Fibroblast of pulmonary artery (primary cell): ENCODE measurements around the gene PLRG1.

ENCODE experiments used
- DNase-seq: peaks from one replicate; pipeline ENCODE4 v3.0.0-alpha.2; 2010; ENCODE audit warnings: low read depth
- H3K4me3 ChIP-seq: replicated peaks from 2 replicates; pipeline ENCODE4 v1.5.1; 2011; ENCODE audit warnings: low read depth, mild to moderate bottlenecking, control low read depth, low read length, moderate library complexity
- TF ChIP-seq, protein P1 (sequence below): IDR thresholded peaks from 2 replicates; pipeline ENCODE4 v1.5.1; 2011; ENCODE audit warnings: mild to moderate bottlenecking, control low read depth, low read length, inconsistent platforms; ENCODE audit errors: missing control alignments

PLRG1 gene

DNA sequence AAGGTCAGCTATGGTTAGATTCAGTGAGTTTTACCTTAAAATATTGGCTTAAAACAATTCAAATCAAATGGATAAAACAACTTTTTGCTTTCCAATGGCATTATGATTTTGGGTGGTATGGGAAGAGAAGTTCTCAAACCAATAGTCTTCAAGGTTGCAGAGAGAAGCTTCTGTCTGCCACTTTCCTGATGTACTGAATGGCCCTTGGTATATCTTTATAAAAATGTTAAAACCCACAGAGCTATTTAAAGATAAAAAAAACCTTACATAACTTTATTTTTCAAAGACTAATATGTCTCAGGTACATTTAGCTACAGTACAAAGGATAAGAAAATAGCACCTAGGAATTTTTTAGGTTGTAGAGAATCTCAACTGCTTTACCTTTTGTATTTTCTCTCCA is 33.5 kb upstream of the PLRG1 start:
- TF ChIP-seq, protein P1, sequence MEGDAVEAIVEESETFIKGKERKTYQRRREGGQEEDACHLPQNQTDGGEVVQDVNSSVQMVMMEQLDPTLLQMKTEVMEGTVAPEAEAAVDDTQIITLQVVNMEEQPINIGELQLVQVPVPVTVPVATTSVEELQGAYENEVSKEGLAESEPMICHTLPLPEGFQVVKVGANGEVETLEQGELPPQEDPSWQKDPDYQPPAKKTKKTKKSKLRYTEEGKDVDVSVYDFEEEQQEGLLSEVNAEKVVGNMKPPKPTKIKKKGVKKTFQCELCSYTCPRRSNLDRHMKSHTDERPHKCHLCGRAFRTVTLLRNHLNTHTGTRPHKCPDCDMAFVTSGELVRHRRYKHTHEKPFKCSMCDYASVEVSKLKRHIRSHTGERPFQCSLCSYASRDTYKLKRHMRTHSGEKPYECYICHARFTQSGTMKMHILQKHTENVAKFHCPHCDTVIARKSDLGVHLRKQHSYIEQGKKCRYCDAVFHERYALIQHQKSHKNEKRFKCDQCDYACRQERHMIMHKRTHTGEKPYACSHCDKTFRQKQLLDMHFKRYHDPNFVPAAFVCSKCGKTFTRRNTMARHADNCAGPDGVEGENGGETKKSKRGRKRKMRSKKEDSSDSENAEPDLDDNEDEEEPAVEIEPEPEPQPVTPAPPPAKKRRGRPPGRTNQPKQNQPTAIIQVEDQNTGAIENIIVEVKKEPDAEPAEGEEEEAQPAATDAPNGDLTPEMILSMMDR, result no peak
- no peak overlapping the region for H3K4me3 ChIP-seq
- DNase-seq, result no peak

DNA sequence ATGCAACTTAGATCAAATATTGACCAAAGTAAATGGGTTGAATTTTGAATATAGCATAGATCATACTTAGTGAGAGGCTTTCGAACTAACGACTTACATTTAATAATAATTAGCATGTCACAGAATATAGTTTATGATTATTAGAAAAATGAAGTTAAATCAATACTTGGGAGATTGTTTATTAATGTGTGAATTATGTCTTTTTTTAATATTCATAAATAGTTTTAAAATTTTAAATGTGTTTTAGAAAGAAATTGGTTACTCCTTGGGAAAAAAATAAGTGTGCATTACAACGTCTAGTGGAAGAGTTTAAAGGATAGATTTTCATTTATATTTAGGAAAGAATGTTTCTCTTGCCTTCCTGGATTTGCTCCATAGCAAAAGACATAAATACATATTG is 33.0 kb upstream of the PLRG1 start:
- H3K4me3 ChIP-seq, result no peak overlapping the region
- DNase-seq, result no peak
- TF ChIP-seq, protein P1, result no peak

DNA sequence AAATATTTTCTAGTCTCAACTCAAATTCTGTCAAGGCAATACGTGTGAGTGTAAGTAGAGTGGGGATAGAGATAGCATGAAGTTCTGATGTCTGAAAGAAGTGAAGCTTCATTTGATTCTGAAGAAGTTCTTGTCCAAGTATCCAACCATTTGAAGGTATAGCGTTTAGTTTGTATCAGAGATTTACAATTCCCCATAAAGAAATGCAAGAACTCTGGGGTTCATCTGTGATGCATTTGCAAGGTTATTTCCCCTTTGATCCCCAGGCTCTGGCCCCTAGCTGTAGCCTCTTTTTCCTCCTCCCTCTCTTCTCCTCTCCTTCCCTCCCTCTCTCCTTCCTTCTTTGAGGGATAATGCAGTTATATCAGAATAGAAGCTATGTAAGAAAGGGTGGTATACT is 32.5 kb upstream of the PLRG1 start:
- H3K4me3 ChIP-seq, result no peak overlapping the region
- TF ChIP-seq, protein P1, result no peak
- DNase-seq, result no peak

DNA sequence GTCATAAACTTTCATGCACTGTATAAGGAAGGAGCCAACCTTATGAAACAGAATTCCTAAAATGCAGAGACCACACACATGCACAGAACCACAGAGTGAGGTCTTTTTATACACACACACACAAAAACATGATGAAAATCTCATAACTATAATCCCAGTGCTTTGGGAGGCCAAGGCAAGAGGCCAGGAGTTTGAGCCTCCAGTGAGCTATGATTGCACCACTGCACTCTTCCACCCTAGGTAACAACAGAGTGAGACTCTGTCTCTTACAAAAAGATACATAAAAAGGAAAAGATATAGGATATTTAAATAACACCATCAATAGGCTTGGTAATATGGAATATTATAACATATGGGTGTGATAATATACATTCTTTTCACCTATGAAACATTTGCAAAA is 29.7 kb upstream of the PLRG1 start:
- DNase-seq, result no peak
- no peak overlapping the region for H3K4me3 ChIP-seq
- TF ChIP-seq, protein P1, result no peak

DNA sequence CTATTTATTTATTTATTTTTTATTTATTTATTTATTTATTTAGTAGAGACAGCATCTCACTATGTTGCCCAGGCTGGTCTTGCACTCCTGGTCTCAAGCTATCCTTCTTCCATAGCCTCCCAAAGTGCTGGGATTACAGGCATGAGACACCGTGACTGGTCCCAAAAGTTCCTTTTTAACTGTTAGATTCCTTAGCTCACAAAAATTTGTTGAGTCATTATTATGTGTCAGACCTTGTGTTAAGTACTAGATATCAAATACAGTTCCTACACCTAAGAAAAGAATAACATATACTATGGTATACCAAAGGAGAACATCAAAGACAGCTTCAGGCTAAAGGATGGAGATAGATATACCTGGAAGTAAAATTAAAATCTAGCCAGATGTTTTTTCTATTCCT is 28.7 kb upstream of the PLRG1 start:
- no peak overlapping the region for H3K4me3 ChIP-seq
- DNase-seq, result peak; percentile 5
- TF ChIP-seq, protein P1, result no peak

DNA sequence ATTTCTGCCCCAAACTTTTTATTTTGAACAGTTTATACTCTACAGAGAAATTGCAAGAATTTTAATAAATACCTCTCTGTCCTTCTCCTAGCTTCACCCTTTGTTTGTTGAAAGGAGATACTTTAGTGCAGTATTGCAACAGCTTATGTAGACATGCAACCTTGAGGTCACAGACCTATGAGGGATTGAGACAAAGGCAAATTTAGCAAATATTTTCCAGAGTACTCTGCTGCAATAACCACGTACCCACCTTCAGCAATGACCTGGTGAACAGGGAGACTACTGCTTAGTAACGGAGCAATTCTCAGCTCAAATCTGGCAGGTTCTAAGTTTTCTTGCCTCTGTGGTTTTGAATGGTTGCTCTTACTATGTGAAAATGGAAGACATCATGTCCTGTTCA is 27.1 kb upstream of the PLRG1 start:
- no peak for DNase-seq
- no peak overlapping the region for H3K4me3 ChIP-seq
- TF ChIP-seq, protein P1, result no peak

DNA sequence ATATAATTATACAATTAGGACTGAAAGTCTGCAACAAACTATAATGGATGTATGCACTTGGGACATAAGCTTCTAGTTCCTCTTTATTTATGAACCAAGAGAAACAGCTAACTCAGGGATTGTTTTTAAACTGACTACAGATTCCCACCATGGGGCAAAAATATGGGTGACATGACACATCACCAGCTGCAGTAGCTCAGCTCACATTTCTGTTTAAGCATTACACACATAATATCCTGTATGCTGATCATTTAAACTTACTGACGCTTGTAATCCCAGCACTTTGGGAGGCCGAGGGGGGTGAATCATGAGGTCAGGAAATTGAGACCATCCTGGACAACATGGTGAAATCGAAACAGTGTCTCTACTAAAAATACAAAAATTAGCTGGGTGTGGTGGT is 24.1 kb upstream of the PLRG1 start:
- no peak overlapping the region for H3K4me3 ChIP-seq
- TF ChIP-seq, protein P1, result no peak
- no peak for DNase-seq
